ENCODE results near the gene ABAT.
"Not testable (repeated sequence)": the region's sequence is repeated elsewhere in the genome, so short reads cannot be mapped to it uniquely, and the experiment has no call there.

Gene ABAT

GRCh38 chr16:8782673-8783072 is 108.3 kb downstream of the ABAT start:
- no peak for DNase-seq (ENCODE audit: low spot score)
- no peak for FAIRE-seq

- no peak for DNase-seq (ENCODE audit: low spot score)
Observed at GRCh38 chr16:8785408-8785807, 111.0 kb downstream of the ABAT start.

GRCh38 chr16:8786316-8786715 is 111.9 kb downstream of the ABAT start:
- not testable (repeated sequence) for FAIRE-seq

More at GRCh38 chr16:8785408-8785807, 111.0 kb downstream of the ABAT start:
- FAIRE-seq = no peak

GRCh38 chr16:8788578-8789172 is 114.3 kb downstream of the ABAT start:
- no peak for FAIRE-seq
- DNase-seq (ENCODE audit: low spot score) = no peak

More at GRCh38 chr16:8786316-8786715, 111.9 kb downstream of the ABAT start:
- not testable (repeated sequence) for DNase-seq (ENCODE audit: low spot score)

- FAIRE-seq (no peak), DNase-seq (ENCODE audit: low spot score) (no peak)
Observed at GRCh38 chr16:8795091-8795490, 120.7 kb downstream of the ABAT start.

- DNase-seq (ENCODE audit: low spot score) (no peak), FAIRE-seq (no peak)
Observed at GRCh38 chr16:8795818-8796217, 121.4 kb downstream of the ABAT start.

- no peak for FAIRE-seq
- no peak for DNase-seq (ENCODE audit: low spot score)
Observed at GRCh38 chr16:8796469-8797363, 122.3 kb downstream of the ABAT start.

- peak; percentile 91 for DNase-seq (ENCODE audit: low spot score)
- FAIRE-seq = peak; percentile 84
Observed at GRCh38 chr16:8797364-8798173, 123.2 kb downstream of the ABAT start, which contains the start of the genes PMM2 and TMEM186. PMM2 (plus strand) TSS chr16:8797839; CDS start chr16:8797883, 44 bp downstream. TMEM186 (minus strand) TSS chr16:8797639; CDS start chr16:8797614, 25 bp downstream.

GRCh38 chr16:8798174-8798527 is 123.7 kb downstream of the ABAT start:
- FAIRE-seq (no peak), DNase-seq (ENCODE audit: low spot score) (no peak)

- FAIRE-seq (no peak), DNase-seq (ENCODE audit: low spot score) (no peak)
Observed at GRCh38 chr16:8798535-8799157, 124.2 kb downstream of the ABAT start.

- DNase-seq (ENCODE audit: low spot score) (no peak), FAIRE-seq (no peak)
Observed at GRCh38 chr16:8801701-8802100, 127.3 kb downstream of the ABAT start.

GRCh38 chr16:8803733-8804132 is 129.3 kb downstream of the ABAT start:
- not testable (repeated sequence) for DNase-seq (ENCODE audit: low spot score); FAIRE-seq

- DNase-seq (ENCODE audit: low spot score) (no peak), FAIRE-seq (no peak)
Observed at GRCh38 chr16:8804313-8804712, 129.9 kb downstream of the ABAT start.

- FAIRE-seq (no peak), DNase-seq (ENCODE audit: low spot score) (no peak)
Observed at GRCh38 chr16:8806272-8806983, 132.0 kb downstream of the ABAT start.

- FAIRE-seq (no peak), DNase-seq (ENCODE audit: low spot score) (no peak)
Observed at GRCh38 chr16:8807189-8807588, 132.8 kb downstream of the ABAT start.

- FAIRE-seq (no peak), DNase-seq (ENCODE audit: low spot score) (no peak)
Observed at GRCh38 chr16:8808009-8808408, 133.6 kb downstream of the ABAT start.

- no peak for DNase-seq (ENCODE audit: low spot score)
- FAIRE-seq = no peak
Observed at GRCh38 chr16:8808613-8809353, 134.4 kb downstream of the ABAT start.

- FAIRE-seq (no peak), DNase-seq (ENCODE audit: low spot score) (no peak)
Observed at GRCh38 chr16:8812162-8812843, 137.9 kb downstream of the ABAT start.

GRCh38 chr16:8814095-8814806 is 139.8 kb downstream of the ABAT start:
- DNase-seq (ENCODE audit: low spot score) (no peak), FAIRE-seq (no peak)

Measured in RCC 7860 (cell line).